GM19467 (cell line): ENCODE measurements around the gene CFAP90.
A peak's percentile ranks its signal among the peaks of the same experiment; 100 is the strongest.

Experiments
- ATAC-seq: cut with Tn5 transposase; IDR thresholded peaks from one replicate; pipeline ENCODE4 v1.9.1; 2021; ENCODE audit warnings: mild to moderate bottlenecking, moderate library complexity; ENCODE audit not compliant: unreplicated experiment

The CFAP90 gene

DNA sequence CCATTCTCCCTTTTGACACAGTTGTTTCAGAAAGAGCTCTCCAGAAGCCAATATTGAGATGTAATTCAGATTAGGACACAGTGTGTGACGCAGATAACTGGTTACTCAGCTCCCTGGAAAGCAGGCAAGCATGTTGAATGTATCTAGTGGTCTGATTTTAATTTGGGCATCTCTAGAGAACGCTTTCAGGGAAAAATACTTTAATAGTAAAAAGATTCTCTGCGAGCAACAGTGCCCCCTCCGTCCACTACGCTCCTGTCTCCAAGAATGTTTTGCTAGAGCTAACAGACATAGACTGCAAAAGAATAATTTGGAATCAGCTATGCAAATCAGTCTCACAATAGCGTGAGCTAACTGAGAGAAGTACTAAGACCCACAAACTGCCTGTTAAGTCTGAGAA, 23.3 kb downstream of the CFAP90 start:
- no peak for ATAC-seq

DNA sequence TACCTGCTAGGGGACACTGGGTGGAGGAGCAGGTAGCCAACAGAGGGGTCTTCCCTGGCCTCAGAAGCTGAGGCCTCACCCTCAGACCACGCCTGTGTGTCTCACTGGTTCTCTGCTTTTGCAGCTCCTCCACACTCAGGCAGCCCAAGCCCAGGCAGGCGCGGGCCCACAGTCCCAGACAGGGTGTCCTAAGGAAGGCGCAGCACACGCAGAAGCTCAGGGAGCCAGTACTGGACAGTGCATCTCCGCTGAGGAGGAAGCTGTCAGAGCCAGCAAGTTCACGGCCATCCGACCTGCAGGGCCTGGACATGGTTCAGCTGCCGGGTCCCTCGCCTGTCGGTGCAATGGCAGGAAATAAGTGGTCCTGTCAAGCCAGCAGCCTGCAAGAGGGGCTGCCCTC, 25.3 kb downstream of the CFAP90 start:
- no peak for ATAC-seq

DNA sequence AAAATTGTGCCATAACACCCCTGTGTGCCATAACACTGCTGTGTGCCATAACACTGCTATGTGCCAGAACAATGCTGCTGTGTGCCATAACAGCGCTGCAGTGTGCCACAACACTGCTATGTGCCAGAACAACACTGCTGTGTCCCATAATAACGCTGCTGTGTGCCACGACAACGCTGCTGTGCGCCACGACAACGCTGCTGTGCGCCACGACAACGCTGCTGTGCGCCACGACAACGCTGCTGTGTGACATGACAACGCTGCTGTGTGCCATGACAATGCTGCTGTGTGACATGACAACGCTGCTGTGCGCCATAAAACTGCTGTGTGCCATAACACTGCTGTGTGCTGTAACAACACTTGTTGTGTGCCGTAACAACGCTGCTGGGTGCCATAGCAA, 25.9 kb downstream of the CFAP90 start:
- ATAC-seq = no peak

DNA sequence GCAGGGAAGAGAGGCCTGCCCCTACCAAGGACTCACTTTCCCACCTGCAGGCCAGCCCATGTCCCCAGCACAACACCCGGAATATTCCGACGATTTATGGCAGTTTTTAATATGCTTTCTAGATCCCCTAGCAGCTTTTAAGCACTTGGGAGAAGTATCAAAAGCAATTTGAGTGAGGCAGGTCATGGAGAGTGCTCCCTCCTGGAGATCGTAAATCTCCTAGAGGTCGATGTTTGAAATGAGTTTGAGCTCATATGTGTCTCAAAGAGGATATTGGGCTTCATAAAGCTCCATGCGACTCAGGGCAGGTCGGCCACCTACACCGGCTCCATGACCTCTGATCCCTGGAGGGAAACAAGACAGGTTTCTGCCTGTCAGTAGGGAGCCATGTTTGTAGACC, 27.3 kb downstream of the CFAP90 start:
- ATAC-seq = no peak

DNA sequence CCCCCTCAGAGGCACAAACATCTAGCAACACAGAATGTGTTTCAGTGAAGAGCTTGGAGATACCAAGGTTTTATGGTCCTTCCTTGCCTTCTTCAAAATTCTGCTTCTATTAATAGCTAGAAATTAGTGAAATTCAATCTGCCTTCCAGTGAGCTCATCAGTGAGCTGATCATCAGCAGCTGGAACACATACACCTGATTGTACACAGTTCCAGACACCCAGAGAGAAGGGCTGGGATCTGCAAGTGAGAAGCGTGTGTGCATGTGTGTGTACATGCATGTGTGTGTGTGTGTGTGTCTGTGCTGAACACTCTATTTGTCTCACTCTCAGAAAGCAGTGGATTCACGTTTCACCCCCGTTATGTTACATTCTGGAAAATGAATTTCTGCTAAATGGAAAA, 28.5 kb downstream of the CFAP90 start:
- ATAC-seq = no peak

DNA sequence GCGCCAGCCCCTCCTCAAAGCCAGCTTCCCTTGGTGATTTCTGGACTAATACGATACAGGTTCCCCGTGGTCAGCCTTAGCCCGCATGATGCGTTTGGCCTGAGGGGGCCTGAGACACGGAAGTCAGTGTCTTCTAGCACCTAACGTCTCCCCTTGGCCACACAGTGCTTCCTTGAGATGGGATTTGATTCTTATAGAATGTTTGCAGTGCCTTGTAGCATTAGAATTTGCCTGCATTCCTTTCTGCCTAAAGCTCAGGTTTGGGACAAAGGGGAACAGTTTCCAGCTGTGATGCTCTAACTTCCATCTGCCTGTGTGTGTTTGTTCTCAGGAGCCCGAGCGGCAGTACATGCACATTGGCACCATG, 34.4 kb downstream of the CFAP90 start:
- ATAC-seq = no peak

DNA sequence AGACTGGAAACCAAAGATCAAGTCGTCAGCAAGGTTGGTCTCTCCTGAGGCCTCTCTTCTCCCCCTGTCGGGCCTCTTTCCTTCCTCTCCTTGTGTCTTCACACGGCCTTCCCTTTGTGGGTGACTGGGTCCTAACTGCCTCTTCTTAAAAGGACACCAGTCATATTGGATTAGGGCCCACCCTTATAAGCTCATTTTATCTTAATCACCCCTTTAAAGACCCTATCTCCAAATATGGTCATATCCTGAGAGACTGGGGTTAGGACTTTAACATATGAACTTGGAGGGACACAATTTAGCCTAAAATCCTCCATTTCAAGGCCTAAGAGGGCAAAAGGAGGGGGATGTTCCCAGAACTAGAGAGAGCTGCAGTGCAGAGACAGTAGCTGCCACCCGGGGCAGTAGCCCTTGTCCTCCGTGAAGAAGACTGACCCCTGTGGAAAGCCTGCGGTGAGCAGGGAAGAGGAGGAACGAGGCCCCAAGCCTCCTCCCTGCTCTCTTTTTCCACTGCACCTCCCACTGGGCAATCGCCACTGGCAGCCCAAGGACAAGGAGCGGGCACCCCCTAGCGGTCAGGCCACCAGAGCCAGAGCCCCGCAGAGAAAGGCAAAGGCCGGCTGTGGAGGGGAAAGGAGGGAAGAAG, 34.9 kb downstream of the CFAP90 start:
- ATAC-seq = peak; percentile 93

DNA sequence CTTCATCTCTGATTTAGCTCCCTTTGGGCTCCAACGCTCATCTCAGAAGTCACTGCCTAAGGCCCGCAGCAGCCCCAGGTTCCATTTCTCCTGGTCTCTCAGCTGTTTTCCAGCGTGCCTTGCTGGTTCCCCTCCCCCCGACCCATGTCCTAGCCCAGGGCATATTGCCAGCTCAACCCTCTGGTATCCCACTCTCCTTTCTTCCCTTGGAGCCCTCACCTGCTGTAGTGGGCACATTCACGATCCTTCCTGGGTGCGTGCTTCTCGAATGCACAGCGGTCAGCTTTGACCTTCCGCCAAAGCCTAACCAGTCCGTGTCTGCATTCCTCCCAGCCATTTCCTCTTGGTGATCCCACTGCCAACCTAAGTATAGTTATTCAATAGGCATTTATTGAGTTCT, 36.1 kb downstream of the CFAP90 start:
- no peak for ATAC-seq

DNA sequence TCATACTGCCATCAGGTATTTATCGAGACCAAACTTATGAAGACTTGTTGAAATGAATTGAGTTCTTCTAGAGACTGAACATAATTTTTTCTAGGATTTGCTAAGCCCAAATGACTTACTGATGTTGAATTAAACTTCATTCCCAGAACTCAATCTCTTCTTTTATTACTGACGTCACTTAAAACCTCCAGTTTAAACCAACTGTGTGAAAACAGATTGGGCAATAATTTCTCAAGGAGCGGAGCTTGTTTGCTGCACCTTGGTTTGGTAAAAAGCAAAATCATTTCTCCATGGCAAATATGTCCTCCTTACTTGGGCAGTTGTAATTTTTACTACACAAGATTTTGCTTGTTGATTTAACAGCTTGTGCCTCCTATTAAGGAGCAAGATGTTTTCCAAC, 37.4 kb downstream of the CFAP90 start:
- ATAC-seq = no peak

DNA sequence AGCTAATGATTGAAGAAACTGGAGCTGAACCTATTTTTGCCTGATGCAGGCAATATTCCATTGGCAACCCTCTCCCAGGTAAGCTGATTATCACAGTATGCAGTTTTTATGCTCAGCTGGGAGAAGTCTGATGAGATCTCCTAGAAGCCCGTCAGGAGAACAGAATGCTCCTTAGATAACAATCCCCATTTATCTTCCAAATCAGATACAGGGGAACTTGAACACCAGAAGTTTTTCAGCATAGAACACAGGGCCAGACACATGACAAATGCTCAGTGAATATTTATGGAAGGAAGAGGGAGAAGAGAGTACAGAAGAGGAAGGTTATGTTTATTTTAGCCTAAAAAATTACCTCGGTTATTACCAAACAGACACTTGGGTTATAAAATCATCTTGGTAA, 37.9 kb downstream of the CFAP90 start:
- no peak for ATAC-seq

DNA sequence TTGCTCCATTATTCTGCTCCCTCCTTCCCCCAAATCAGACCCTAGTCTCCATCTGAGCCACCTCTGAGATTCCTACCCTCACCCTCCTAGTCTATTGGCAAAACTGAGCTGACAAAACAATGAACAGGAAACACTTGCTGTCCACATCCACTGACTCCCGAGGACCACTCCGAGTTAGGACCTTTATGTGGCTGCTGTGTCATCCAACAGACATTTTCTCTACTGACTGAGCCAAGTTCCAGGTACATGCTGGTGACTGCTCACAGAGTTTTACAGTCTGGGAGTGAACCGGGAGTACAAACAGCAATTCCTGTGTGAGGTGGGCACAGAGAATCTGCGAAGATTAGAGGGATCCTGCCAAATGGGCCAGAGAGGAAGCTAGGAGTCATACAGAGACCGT, 39.2 kb downstream of the CFAP90 start:
- no peak for ATAC-seq

DNA sequence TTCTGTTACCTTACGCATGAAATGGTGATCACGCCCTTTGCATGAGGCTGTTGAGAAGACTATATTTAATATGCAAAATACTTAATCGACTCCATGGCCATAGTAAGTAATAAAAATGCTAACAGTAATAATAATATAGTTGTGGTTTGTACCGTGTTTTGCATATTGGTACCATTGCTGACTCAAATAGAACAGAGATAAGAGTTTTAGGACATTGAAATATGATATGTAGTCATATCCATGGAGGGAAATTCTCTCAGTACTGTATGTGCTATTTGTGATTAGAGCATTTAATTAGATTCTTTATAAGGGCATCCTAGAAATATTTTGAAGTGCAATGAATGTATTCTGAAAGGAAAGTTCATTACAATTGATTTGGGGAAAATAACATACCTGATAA, 41.9 kb downstream of the CFAP90 start:
- no peak for ATAC-seq

DNA sequence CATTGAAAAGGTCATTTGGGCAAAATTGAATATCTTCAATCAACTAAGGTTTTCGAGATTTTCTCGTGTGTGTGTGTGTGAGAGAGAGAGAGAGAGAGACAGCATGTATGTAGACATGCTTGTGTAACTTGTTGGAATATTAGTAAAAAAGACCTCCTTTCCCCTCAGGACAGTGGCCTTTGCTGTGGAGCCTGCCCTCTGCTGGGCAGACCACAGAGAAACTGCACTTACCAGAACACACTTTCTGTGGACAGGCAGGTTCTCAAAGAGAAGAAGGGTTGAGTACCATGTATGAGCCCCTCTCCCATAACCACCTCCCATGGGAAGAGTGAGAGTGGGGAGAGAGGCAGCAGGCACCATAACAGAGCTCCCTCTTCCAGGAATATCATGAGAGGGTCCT, 45.6 kb downstream of the CFAP90 start:
- ATAC-seq = no peak

DNA sequence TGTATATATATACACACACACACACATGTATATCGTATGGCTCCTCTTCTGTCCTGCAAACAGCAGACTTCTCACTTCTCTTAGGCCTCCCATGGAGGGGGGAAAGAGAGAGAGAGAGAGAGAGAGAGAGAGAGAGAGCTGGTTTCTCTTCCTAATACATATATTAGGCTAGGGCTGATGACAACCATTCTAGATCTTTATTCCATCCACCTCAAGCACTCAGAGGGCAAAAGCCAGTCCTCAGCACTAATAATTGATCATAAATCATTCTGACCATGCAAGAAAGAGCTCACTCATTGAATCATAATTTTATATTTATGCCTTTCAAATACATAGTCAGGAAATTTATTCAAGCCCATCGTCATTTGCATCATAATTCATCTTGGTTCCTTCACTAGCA, 47.0 kb downstream of the CFAP90 start:
- ATAC-seq = no peak

DNA sequence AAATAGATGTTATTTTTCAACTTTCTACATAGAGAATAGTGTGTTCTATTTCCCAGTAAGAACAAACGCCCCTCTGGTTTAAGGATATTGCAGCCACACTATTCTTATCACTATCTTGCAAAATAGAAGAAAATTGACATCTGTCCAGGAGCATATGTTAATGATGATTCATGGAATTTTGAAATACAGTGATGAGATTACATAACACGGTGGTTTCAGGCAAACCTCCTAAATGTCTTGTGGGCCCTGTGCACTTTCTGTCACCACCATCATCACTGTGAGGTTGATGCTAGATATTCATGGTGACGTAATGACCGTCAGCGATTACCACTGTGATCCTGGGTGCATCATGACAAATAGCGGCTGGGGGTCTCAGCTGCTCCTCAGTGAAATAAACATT, 48.1 kb downstream of the CFAP90 start:
- ATAC-seq = no peak

DNA sequence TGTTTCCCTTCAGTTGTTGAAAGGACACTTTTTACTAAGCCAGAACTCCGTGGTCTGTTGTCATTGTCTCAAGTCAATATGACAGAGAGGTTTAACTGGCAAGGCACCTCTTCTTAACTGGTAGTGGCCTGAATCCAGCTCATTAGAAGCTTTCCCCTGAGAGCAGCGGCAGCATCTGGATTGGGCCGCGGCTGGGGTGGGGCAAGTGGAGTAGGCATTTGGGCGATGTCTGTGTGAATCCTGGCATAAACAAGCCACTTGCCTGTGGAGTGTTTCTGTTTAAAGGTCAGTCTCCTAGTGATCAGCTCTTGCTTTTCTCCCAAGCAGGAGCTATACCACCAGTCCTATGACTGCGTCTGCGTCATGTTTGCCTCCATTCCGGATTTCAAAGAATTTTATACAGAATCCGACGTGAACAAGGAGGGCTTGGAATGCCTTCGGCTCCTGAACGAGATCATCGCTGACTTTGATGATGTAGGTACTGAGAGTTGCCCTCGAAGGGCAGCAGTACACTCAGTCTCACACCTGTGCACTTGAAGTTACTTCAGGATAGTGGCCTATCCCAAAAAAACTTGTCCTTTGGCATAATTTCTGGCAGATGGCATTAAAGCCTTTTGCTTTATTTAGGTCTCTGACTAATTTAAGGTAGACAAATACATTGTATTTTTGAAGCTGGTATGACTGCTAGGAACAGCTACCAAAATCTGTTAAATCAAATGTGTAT, 48.9 kb downstream of the CFAP90 start:
- ATAC-seq = no peak

DNA sequence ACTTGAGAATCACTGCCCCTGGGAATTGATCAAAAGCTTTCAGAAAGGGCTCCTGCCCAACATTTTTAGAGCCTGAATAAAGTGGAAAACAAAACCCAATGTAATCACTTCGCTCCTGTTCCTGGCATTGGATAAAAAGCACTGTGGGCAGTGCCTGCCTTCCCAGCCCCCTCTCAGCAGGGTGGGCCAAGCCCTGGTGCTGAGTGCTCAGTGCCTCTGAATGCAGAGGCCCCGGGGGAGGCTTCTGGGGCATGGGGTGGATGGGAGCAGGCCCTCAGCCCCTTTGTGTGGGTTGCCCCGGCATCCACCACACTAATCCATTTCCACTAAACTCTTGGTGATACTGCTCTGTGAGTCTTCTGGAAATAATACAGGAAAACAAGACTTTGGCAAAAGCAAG, 55.6 kb downstream of the CFAP90 start:
- ATAC-seq = no peak

DNA sequence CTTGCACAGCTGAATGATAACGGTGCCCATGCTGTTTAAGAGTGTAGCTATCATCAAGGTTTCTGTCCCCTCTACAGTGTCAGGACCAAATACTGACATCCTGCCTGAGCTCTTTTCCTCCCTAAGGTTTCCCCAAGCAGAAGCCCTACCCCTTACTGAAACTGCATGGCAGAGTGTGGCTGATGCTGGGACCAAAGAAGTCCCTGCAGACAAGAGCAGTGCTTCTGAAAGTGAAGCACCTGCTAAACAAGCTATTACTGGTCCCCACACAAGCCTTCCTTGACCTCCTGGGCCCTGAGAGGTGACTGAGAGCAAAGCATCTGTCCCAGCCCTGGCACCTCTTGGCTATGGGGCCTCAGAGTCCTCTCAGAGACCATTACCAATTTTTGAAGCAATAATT, 56.1 kb downstream of the CFAP90 start:
- peak; percentile 32 for ATAC-seq

DNA sequence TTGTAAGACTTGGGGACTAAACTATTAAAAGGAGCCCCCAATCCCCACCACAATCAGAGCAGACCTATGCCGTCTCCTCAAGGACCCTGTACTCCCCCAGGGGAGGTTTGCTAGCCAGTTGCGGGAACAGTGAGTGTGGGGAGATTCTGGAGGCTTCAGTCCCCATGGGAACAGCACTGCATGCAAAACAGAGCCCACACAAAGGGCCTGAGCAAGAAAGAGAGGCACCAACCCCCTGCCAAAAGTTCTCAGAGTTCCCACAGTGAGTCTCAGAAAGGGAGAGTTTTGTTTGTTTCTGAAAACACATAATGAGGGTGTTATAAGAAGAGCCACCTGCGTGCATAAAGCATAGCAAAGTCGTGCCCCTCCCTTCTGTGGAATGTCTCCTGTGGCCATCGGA, 56.6 kb downstream of the CFAP90 start:
- ATAC-seq = peak; percentile 56

DNA sequence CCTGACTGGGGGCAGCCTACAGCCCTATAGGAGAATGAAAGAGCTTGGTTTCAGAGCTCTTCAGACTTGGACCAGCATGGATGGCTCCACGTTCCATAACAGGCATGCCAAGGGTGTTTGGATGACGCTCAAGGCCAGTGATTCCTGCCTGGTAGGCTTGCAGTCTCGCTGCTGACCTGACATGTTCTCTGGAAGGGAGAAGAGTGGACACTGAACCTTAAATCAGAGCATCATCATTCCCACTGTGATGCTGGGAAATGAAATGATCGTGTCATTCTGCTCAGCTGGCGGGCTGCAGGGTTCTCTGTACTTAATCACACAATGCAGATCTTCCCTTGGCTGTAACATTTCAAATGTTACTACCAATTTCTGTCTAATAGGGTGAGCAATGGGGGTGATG, 57.0 kb downstream of the CFAP90 start:
- ATAC-seq = peak; percentile 16

DNA sequence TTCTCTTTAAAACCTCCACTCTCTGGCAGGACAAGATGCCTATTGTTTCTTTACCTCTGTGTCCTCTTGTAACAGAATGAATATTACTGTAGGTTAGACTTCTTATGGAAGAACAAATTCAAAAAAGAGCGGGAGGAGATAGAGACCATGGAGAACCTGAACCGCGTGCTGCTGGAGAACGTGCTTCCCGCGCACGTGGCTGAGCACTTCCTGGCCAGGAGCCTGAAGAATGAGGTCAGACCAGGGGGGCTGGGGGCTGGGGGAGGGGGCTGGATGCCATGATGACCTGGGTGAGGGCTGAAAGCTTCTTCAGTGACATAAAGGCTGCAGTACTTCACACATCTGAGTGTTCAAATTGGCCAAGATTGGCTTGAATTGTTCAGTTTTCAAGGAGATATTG, 61.4 kb downstream of the CFAP90 start:
- ATAC-seq = no peak

DNA sequence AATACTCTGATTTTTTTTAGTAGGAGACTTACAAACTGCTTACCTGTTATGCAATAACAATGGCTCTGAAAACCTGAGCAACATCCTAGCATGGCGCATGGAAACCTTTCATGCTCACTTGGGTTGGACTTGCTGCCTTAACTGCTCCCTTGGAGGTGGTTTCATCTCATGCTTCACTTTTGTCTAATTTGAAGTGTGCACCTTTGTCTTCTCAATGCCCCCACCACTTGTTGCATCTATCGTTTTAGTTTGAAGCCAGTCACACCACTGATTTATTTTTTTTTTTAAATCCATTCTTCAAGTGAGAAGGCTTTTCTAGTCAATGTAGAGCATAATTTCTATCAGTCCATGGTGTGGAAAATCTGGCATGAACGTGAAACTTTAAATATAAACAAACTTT, 63.2 kb downstream of the CFAP90 start:
- ATAC-seq = no peak
